Activated CD4-positive, alpha-beta T cell treated with anti-CD3 and anti-CD28 coated beads, Interleukin-2, amount 50 U/mL, for 4 hours (primary cell): Measurements from ENCODE around the gene PSMD9.
A peak's percentile ranks its signal among the peaks of the same experiment; 100 is the strongest.
"Not testable (repeated sequence)": the region's sequence is repeated elsewhere in the genome, so short reads cannot be mapped to it uniquely, and the experiment has no call there.

ENCODE experiments used
- DNase-seq, 2 experiments: peaks; one replicate each; pipeline ENCODE4 v3.0.0-alpha.2; 2020

Gene PSMD9

GRCh38 chr12:121888478-121889273, at the start of gene PSMD9:
PSMD9 (plus strand) TSS chr12:121888790; CDS start chr12:121888857, 67 bp downstream.
- peak; percentile 98 for DNase-seq

- peak; percentile 100 for DNase-seq
Measured at GRCh38 chr12:121839106-121839992, 49.2 kb upstream of the PSMD9 start.

- no peak for DNase-seq
Measured at GRCh38 chr12:121839993-121840761, 48.4 kb upstream of the PSMD9 start.

- DNase-seq: no peak
Measured at GRCh38 chr12:121843236-121843982, 45.2 kb upstream of the PSMD9 start.

GRCh38 chr12:121845701-121846100, 42.9 kb upstream of the PSMD9 start:
- DNase-seq: no peak

GRCh38 chr12:121849211-121849610, 39.4 kb upstream of the PSMD9 start:
- DNase-seq: no peak

- no peak for DNase-seq
Measured at GRCh38 chr12:121849665-121850064, 38.9 kb upstream of the PSMD9 start.

GRCh38 chr12:121852392-121852791, 36.2 kb upstream of the PSMD9 start:
- DNase-seq: not testable (repeated sequence)

- no peak for DNase-seq
Measured at GRCh38 chr12:121857322-121858246, 31.0 kb upstream of the PSMD9 start.

GRCh38 chr12:121858318-121858661, 30.3 kb upstream of the PSMD9 start:
- DNase-seq: no peak

GRCh38 chr12:121858662-121859572, 29.7 kb upstream of the PSMD9 start, which contains the start of gene HPD:
HPD (minus strand) TSS chr12:121858859; CDS start chr12:121858823, 36 bp downstream.
- no peak for DNase-seq

GRCh38 chr12:121860257-121860656, 28.3 kb upstream of the PSMD9 start:
- DNase-seq: no peak

GRCh38 chr12:121860699-121861098, 27.9 kb upstream of the PSMD9 start:
- DNase-seq: not testable (repeated sequence)

- DNase-seq: no peak
Measured at GRCh38 chr12:121861636-121862254, 26.8 kb upstream of the PSMD9 start.

- DNase-seq: no peak
Measured at GRCh38 chr12:121866331-121866730, 22.3 kb upstream of the PSMD9 start.

GRCh38 chr12:121869229-121869628, 19.4 kb upstream of the PSMD9 start:
- not testable (repeated sequence) for DNase-seq

GRCh38 chr12:121871467-121871866, 17.1 kb upstream of the PSMD9 start:
- no peak for DNase-seq

GRCh38 chr12:121872546-121873215, 15.9 kb upstream of the PSMD9 start:
- DNase-seq: no peak

GRCh38 chr12:121873216-121873569, 15.4 kb upstream of the PSMD9 start:
- DNase-seq: no peak
